K562 (cell line): ENCODE measurements around the gene GGA3. TPM values are rescaled to one million over a fixed set of nuclear protein-coding genes. Genes with fewer than 3 reads are reported as not detected.

Source experiments
- ATAC-seq: fragments of 200-7000 bp; cut with Tn5 transposase; 3 replicates; pipeline ENCODE4 v1.9.1; 2020; ENCODE audit warnings: moderate library complexity
- BruUV-seq: library from RNA; stranded (reverse); fragments of 400-500 nt; replicated peaks from 2 replicates; lab custom pipeline; 2021; lab: Mats Ljungman, UMichigan
- CTCF ChIA-PET: fragments of 300-600 bp; formaldehyde crosslinking; extraction: SDS; loops from one replicate; lab custom pipeline; 2021; ENCODE audit warnings: low intra/inter-chr PET ratio; lab: Yijun Ruan, JAX
- POLR2A ChIA-PET: fragments of 300-600, 350-650 bp; sonication (Branson Sonifier 250); formaldehyde crosslinking; extraction: SDS; loops from one replicate; lab custom pipeline; 2021; ENCODE audit warnings: antibody characterized with exemption, inconsistent platforms; lab: Yijun Ruan, JAX
- DNase-seq, 4 experiments: peaks; one replicate each; pipeline versions ENCODE4 v3.0.0 to v3.0.0-alpha.2; 2011 to 2018; ENCODE audit warnings: low spot score in 3 of 4, mixed read lengths in 3 of 4; ENCODE audit errors: extremely low read depth in 1 of 4
- FAIRE-seq: peaks from 2 replicates; lab custom pipeline; 2011; peaks lifted over from hg19 to GRCh38; lab: Jason Lieb, UNC
- H2AFZ ChIP-seq: 2 replicates; pipeline ENCODE4 v1.6.0; 2011; ENCODE audit warnings: low read depth, low read length, control low read depth, inconsistent platforms
- H3K27ac ChIP-seq: fragments of 200-600 bp; 3 replicates; pipeline ENCODE4 v1.8.0; 2011; ENCODE audit warnings: low read depth, mild to moderate bottlenecking, control low read depth, inconsistent platforms, low read length, moderate library complexity, mixed read lengths; ENCODE audit errors: extremely low read depth
- H3K27me3 ChIP-seq, 2 experiments: fragments of 300-600 bp in 1 of 2; 2 replicates in 1 of 2; 3 replicates in 1 of 2; pipeline versions ENCODE4 v1.6.0 to v1.8.0; 2011; ENCODE audit warnings: inconsistent platforms in 2 of 2, low read length in 2 of 2, mild to moderate bottlenecking in 1 of 2, mixed read lengths in 1 of 2, moderate library complexity in 1 of 2; ENCODE audit not compliant: control insufficient read depth in 2 of 2, insufficient read depth in 2 of 2
- H3K36me3 ChIP-seq: fragments of 300-600 bp; 3 replicates; pipeline ENCODE4 v1.8.0; 2011; ENCODE audit warnings: mild to moderate bottlenecking, low read length, inconsistent platforms; ENCODE audit not compliant: control insufficient read depth, insufficient read depth
- H3K4me1 ChIP-seq, 2 experiments: fragments of 200-600 bp in 1 of 2; replicated peaks in 1 of 2; 2 replicates in 1 of 2; 3 replicates in 1 of 2; pipeline versions ENCODE4 v1.5.1 to v1.8.0; 2011; ENCODE audit warnings: inconsistent platforms in 2 of 2, low read length in 2 of 2, mild to moderate bottlenecking in 1 of 2, mixed read lengths in 1 of 2, moderate library complexity in 1 of 2; ENCODE audit not compliant: control insufficient read depth in 2 of 2, insufficient read depth in 2 of 2
- H3K4me2 ChIP-seq: 2 replicates; pipeline ENCODE4 v1.6.1; 2011; ENCODE audit warnings: low read length, control low read depth, inconsistent platforms, mixed read lengths; ENCODE audit not compliant: insufficient read depth
- H3K4me3 ChIP-seq: fragments of 200-600 bp; sonication (generic), shearing (Covaris generic); 2 replicates; pipeline ENCODE4 v1.5.1; 2016; ENCODE audit warnings: control low read depth, inconsistent platforms
- H3K79me2 ChIP-seq: fragments of 200-600 bp; 3 replicates; pipeline ENCODE4 v1.8.0; 2011; ENCODE audit warnings: low read length, inconsistent platforms; ENCODE audit not compliant: control insufficient read depth, insufficient read depth
- H3K9ac ChIP-seq, 2 experiments: 2 replicates each; pipeline versions ENCODE4 v1.6.0 to v1.6.1; 2011; ENCODE audit warnings: low read depth in 2 of 2, low read length in 2 of 2, control low read depth in 1 of 2, inconsistent platforms in 1 of 2, mild to moderate bottlenecking in 1 of 2, mixed read lengths in 1 of 2; ENCODE audit not compliant: insufficient read depth in 1 of 2
- H3K9me1 ChIP-seq: one replicate; pipeline ENCODE4 v1.6.0; 2011; ENCODE audit warnings: inconsistent platforms, mild to moderate bottlenecking, low read length, moderate library complexity; ENCODE audit not compliant: control insufficient read depth, insufficient read depth
- H3K9me3 ChIP-seq: replicated peaks from 2 replicates; pipeline ENCODE4 v1.5.1; 2011; ENCODE audit warnings: low read depth, low read length, inconsistent platforms; ENCODE audit not compliant: control insufficient read depth, insufficient read depth
- H4K20me1 ChIP-seq: replicated peaks from 2 replicates; pipeline ENCODE4 v1.6.1; 2011; ENCODE audit warnings: low read length, inconsistent platforms, mixed read lengths; ENCODE audit not compliant: control insufficient read depth, insufficient read depth
- CBFA2T3 ChIP-seq: fragments of 450-650 bp; IDR thresholded peaks from 2 replicates; pipeline ENCODE4 v1.6.1; 2017
- WHSC1 ChIP-seq: IDR thresholded peaks from one replicate; pipeline ENCODE4 v1.6.1; 2012; ENCODE audit warnings: low read length, control low read depth, inconsistent platforms
- ZBTB33 ChIP-seq: sonication (generic); formaldehyde crosslinking; IDR thresholded peaks from 2 replicates; pipeline ENCODE4 v1.8.1; 2023; ENCODE audit warnings: mild to moderate bottlenecking, missing genetic modification reagents
- ZNF217 ChIP-seq: sonication (generic); formaldehyde crosslinking; IDR thresholded peaks from 2 replicates; pipeline ENCODE4 v1.8.0; 2022; ENCODE audit warnings: mild to moderate bottlenecking, missing genetic modification reagents
- ZNF277 ChIP-seq: fragments of 250-450 bp; sonication (Bioruptor Pico); IDR thresholded peaks from 2 replicates; pipeline ENCODE4 v1.8.0; 2022; ENCODE audit warnings: inconsistent platforms, mild to moderate bottlenecking, moderate library complexity, borderline replicate concordance
- WGBS: fragments of 100-300 bp; shearing (Covaris generic); methylation state at CpG from one replicate; pipeline ENCODE4 v1.1.6; 2016; ENCODE audit warnings: low coverage, mixed read lengths; ENCODE audit not compliant: insufficient coverage; ENCODE audit errors: missing lambda C conversion rate; 5-methylcytosine and 5-hydroxymethylcytosine counted together
- in situ Hi-C: fragments of 300-500 bp; cut with MboI; formaldehyde crosslinking; loops from 4 replicates; pipeline ENCODE4 v1.15.0; 2018; ENCODE audit warnings: inconsistent platforms, mixed read lengths
- intact Hi-C: fragments of 100-400 bp; cut with micrococcal nuclease; formaldehyde crosslinking; loops from 2 replicates; pipeline ENCODE4 v1.14.2; 2022
- polyA plus RNA-seq, 8 experiments: library from polyadenylated mRNA; depleted of rRNA in 4 of 8; stranded (reverse) in 5 of 8; unstranded in 3 of 8; fragments of >200 nt; fragmentation: Nextera tagmentation in 2 of 8; fragmentation: Illumina TruSeq in 1 of 8; extraction: Ambion mirVana in 2 of 8; extraction: Trizol in 1 of 8; gene quantifications; 2 replicates each; pipeline versions ENCODE4 v1.2.1 to v1.2.3, GENCODE V29; 2011 to 2014; ENCODE audit warnings: inconsistent platforms in 1 of 8, missing spikeins in 1 of 8
- total RNA-seq, 7 experiments: library from RNA; depleted of rRNA in 6 of 7; stranded (reverse); fragments of >200 nt in 6 of 7; fragmentation: Illumina TruSeq in 2 of 7; extraction: Trizol in 2 of 7; gene quantifications; 2 replicates each; pipeline versions ENCODE4 v1.2.1 to v1.2.3, GENCODE V29; 2011 to 2021; ENCODE audit warnings: low replicate concordance in 1 of 7

Gene GGA3
- total and polyA plus RNA-seq, 9 of the 15 experiments (the other 6 are each of a cell fraction or from before 2014, with no cell fraction given) = 5.7 to 64.9 (median 25.4) TPM

DNA sequence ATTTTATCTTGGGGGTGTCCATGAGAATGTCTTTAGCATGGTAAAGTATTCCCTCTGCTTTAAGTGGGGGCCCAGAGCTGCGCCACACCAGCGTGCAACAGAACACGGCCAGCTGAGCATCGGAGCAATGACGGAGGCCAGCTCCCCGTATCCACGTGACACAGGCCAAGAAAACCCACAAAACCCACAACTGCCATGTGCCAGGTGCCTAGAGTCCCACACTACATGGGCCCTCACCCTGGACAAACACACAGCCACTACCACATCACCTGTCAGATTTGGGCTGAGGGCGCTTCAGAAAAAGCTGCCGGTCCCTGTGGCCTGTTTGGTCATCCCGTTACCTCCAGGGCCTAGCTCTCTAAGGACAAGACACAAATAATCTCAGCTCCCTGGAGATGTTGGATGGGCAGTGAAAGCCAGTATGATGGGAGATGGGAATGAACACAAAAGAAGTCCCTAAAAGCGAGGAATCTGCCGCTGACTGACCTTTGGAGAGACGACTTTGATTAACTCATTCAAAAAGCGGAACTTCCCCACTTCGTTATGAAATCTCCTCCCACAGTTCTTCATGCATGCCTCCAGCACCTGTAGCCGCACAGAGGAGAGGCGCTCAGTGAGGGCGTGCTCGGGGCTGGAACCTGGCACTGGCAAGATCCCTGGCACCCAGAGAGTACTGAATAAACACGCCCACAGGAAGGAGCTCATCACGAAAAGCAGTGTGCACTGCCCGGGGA is 17.1 kb downstream of the GGA3 start:
- no peak for TF ChIP-seq WHSC1
- TF ChIP-seq ZNF217 = no peak
- TF ChIP-seq ZBTB33 = peak; percentile 72; the same call in 1 of the 2 replicates
- TF ChIP-seq ZNF277 (CRISPR knock-in tag) = no peak
- no peak for TF ChIP-seq CBFA2T3
- Histone ChIP-seq H3K4me2 (no peak overlapping the region), H3K79me2 (peaks cover 13% of the 10 kb centered on the region), H3K4me1 (peaks cover 19 to 34% of the 10 kb centered on the region in 2 experiments), H4K20me1 (peaks cover 20% of the 10 kb centered on the region), H3K36me3 (peaks cover 82% of the 10 kb centered on the region), H3K27ac (no peak overlapping the region), H3K9me1 (no peaks in the 10 kb centered on the region), H2AFZ (no peak overlapping the region), H3K4me3 (no peak overlapping the region), H3K9ac (no peak overlapping the region), H3K9me3 (no peaks in the 10 kb centered on the region), H3K27me3 (no peaks in the 10 kb centered on the region)
- 84% methylated on average over 22 of the region's 22 CpGs for WGBS
- no TSS peak for BruUV-seq
- FAIRE-seq (no peak), DNase-seq (no peak), ATAC-seq (no peak)
- ChIA-PET POLR2A (interaction anchor here (0.7 to 4.0 kb wide), 5 partner anchors 13 to 162 kb away, joined by 3 to 21 read pairs (median 3); partner anchors contain the start of genes GGA3, GRB2 and MRPS7), CTCF (no interaction called here)
- in situ Hi-C loops (no loop called here), intact Hi-C loops (no loop called here)
